Activated CD8-positive, alpha-beta memory T cell treated with anti-CD3 and anti-CD28 coated beads for 36 hours (primary cell): Measurements from ENCODE around the gene PAX8. TPM values are rescaled to one million over a fixed set of nuclear protein-coding genes. Genes with fewer than 3 reads are reported as not detected.

ENCODE experiments used
- CTCF ChIA-PET: fragments of 350-600 bp; sonication (Branson Sonifier 250); formaldehyde crosslinking; loops from one replicate; lab custom pipeline; 2021; ENCODE audit warnings: antibody characterized with exemption; lab: Charles Lee
- POLR2A ChIA-PET: fragments of 350-600 bp; sonication (Branson Sonifier 250); formaldehyde crosslinking; loops from one replicate; lab custom pipeline; 2021; ENCODE audit warnings: antibody characterized with exemption; lab: Charles Lee
- total RNA-seq, 2 experiments: library from RNA; stranded (reverse); gene quantifications; one replicate each; pipeline ENCODE4 v1.2.3, GENCODE V29; 2021

PAX8 gene
- total RNA-seq, 2 experiments from 2014 or later = 2.1 to 2.5 TPM

DNA sequence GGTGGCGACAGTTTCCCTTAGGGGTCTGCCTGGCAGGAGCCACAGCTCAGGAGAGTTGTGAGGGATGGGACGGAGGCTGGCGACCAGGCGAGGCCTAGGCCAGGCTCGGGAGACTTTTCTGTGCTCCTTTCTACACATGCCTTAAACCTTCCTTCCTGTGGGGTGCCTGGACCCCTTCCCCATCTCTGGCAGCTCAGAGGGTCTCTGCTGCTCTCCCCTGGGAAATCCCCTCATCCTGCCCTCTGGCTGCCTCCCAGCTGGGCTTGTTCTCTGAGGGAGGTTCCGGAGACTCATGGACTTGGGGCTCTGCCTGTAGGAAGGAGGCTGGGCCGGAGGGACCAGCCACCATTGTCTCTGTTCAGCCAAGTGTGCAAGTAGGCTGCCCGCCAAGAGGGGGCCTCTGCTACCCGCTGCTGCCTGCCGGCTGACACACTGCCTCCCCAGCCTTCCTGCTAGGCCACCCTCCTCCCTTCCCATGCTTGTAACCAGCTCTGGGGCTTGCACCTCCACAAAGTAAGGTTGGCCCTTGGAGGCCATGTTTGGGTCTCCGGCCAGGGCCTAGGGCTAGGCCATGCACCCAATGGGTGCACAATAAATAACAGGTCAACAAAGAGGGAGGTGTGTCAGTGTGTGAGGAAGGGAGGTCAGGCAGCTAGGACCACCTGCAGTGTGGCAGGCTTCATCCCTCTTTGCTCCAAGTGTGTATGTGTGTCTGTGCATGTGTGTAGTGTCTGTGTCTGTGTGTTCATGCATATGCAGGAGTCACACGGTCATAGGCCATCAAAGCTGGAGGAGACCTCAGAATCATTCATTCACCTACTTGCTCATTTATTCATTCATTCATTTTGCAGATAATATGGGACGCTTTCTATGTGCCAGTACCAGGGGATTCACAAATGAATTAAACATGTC is 76.2 kb downstream of the PAX8 start:
- POLR2A ChIA-PET = interaction anchor here (0.5 kb wide), 1 partner anchor 27 kb away, joined by 3 read pairs; no protein-coding TSS in a partner anchor
- CTCF ChIA-PET = interaction anchor here (0.7 to 7.4 kb wide), 10 partner anchors 10 to 168 kb away, joined by 3 to 80 read pairs (median 5); no protein-coding TSS in a partner anchor

DNA sequence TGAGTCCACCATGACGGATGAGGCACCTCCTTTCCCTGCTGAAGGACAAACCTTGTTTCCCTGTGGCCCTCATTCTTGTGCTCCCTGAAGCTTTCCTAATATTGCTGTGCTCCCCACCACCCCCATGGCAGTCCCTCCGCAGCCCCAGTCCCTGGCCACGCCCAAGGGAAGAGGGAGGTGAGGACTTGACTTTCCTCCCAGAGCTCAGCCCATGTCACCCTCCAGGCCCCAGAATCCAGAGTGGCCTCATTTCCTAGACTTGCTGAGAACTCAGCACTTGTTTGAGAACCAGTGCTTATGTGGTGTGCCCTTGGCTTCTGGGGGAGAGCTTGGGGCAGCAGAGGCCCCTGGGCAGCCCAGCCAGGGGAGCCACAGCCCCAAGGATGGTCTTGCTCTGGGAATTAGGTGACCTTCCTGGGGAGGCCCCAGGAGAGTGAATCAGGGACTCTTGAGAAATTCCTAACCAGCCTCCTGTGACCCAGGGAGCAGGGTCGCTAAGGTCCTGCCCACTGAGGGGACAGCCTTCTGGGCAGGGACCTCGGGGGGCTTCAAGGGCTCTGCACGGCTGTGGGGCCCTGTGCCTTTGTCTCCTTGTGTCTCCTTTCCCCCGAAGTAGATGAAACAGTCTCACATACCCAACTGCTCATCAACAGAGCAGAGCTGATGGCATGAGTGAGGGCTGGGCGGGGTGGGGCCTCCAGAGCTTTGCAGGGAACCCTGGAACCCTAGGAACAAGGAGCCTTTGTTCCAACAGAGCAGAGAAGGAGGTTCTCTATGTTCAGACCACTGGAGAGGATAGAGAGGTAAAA is 77.0 kb downstream of the PAX8 start:
- ChIA-PET POLR2A (interaction anchor here (0.5 kb wide), 1 partner anchor 26 kb away, joined by 3 read pairs; no protein-coding TSS in a partner anchor), CTCF (interaction anchor here (1.1 to 7.4 kb wide), 7 partner anchors 15 to 169 kb away, joined by 3 to 80 read pairs (median 4); no protein-coding TSS in a partner anchor)

DNA sequence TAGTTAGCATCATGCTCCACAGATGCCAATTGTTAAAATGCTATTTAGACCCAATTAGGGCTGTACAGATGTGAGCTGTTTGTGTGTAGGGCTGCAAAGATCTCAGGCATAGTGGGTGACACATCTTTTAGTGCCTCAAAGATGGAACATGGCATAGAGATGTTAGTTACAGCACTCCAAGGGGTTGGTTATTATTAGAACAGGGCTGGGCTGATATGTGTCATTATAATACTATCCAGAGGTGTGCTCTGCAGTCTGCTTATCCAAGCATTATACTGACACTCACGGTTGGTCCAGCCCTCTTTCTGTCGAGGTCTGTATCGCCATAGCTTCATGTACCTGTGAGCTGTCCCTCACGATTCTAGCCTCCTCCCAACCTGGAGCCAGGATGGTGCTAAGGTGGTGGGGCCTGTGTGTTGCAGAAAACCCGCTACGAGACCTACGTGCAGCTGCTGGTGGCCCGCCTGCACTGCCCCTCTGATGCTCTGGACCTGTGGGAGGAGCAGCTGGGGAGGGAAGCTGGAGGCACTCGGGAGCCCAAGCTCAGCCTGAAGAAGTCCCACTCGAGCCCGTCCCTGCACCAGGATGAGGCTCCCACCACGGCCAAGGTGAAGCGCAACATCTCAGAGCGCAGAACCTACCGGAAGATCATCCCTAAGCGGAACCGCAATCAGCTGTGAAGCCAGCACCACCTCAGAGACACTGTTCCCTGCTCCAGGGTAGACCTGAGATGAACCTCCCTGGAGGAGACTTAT is 77.8 kb downstream of the PAX8 start:
- CTCF ChIA-PET = interaction anchor here (1.1 to 7.4 kb wide), 3 partner anchors 65 to 169 kb away, joined by 4 to 80 read pairs (median 4); no protein-coding TSS in a partner anchor
- POLR2A ChIA-PET = no interaction called here

DNA sequence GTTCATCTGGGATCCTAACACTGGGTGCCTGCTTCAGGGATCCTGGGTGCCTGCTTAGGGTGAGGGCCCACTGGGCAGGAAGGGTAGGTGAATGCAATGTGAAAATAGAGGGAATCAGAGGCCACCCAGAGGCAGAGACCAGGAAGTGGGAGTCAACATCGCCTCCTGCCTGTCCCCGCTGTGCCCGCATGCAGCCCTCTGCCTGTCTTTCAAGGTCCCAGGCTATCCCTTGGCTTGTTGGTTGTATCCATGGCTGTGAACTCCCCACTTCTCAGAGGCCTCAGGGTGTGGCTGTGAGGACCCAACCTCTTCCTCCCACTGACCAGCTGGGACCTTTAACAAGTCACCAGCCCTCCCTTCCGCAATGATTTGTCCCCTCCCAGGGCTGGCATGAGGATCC is 78.5 kb downstream of the PAX8 start:
- CTCF ChIA-PET = interaction anchor here (1.1 to 7.4 kb wide), 5 partner anchors 16 to 170 kb away, joined by 4 to 80 read pairs (median 4); no protein-coding TSS in a partner anchor
- POLR2A ChIA-PET = no interaction called here

DNA sequence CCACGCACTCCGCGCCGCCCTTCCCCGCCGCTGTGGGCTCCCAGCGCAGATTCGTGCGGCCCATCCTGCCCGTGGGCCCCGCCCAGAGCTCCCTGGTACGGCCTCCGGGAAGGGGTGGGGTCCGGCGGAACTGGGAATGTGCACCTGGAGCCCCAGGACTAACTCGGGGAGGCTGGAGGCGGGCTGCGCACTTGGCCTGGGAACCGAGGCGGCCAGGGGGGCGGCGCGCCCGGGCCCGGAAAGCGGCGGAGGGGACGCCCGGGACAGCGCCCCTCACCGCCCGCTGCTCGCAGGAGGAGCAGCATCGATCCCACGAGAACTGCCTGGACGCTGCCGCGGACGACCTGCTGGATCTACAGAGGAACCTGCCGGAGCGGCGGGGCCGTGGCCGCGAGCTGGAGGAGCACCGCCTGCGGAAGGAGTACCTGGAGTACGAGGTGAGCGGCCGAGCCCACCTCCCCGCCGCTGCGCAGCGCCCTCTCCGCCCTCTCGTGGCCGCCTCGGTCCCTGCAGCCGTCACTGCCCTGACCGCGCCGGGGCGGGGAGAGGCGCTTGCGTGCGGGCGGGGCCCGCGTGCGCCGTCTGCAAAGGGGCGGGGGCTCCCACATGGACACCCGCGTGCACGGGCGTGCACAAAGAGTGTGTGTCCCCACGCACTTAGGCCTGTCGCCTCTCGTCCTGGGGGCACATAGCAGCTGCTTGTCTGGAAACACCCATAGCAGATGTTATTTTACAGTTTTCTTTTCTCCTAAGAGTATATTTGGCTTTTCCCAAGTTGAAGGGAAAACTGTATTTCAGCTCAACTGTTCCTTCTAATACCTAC is 79.7 kb downstream of the PAX8 start:
- ChIA-PET CTCF (interaction anchor here (0.6 to 7.4 kb wide), 33 partner anchors 8 to 166 kb away, joined by 3 to 80 read pairs (median 4); partner anchors contain the start of gene PSD4), POLR2A (interaction anchor here (0.6 to 2.1 kb wide), 4 partner anchors 19 to 42 kb away, joined by 3 to 16 read pairs (median 5); partner anchors contain the start of gene PSD4)

DNA sequence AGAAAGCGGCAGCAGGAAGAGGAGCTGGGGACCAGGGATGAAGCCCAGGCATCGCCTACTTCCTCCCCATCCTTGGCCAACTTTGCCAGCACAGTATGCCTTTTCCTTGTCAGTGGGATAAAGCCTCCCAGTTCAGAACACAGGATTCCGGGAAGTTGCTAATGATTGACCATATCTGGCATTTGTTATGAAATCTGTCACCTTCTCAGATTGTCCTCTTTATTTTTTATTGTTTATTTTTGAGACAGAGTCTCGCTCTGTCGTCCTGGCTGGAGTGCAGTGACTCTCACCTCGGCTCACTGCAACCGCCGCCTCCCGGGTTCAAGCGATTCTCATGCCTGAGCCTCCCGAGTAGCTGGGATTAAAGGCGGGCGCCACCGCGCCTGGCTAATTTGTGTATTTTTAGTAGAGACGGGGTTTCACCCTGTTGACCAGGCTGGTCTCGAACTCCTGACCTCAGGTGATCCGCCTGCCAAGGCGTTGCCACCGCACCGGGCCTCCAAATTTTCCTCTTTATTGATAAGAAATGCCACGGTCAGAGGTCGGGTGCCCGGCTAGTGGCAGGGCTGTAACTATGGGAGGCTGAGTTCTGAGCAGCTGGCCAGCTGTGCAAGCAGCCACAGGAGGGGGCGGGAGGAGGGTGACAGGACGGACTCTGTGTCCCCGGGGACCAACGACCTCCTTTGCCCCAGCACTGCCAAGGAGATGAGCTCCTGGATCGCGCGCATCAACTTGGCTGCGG is 80.5 kb downstream of the PAX8 start:
- ChIA-PET POLR2A (interaction anchor here (0.6 to 2.1 kb wide), 4 partner anchors 18 to 42 kb away, joined by 3 to 16 read pairs (median 5); partner anchors contain the start of gene PSD4), CTCF (interaction anchor here (0.6 to 7.4 kb wide), 32 partner anchors 11 to 192 kb away, joined by 3 to 80 read pairs (median 4); partner anchors contain the start of gene PSD4)

DNA sequence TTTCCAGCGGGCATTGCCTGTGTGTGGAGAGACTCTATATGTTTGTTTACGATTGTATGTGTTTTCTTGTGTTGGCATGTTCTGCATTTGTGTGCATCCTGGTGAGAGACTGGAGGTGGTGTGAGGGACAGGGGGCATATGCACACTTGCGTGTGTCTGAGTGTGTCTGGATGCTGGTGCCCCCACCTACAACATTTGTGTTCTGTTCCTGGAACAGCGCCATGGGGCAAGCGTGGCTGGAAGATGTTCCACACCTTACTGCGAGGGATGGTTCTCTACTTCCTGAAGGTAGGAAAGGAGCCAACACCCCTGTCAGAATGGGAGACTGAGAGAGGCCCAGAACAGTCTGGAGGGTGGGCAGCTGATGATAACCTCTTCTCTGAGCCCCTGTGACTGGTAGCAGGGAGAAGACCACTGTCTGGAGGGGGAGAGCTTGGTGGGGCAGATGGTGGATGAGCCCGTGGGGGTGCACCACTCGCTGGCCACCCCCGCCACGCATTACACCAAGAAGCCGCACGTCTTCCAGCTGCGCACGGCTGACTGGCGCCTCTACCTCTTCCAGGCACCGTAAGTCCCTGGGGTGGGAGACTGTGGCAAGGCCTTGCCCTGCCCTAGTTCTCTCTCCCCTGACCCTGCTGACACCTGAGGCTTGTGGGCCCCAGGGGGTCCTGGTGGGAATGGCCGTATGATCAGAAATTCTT is 81.2 kb downstream of the PAX8 start:
- CTCF ChIA-PET = interaction anchor here (0.7 to 7.4 kb wide), 5 partner anchors 61 to 193 kb away, joined by 3 to 80 read pairs (median 3); no protein-coding TSS in a partner anchor
- POLR2A ChIA-PET = interaction anchor here (1.2 to 2.1 kb wide), 3 partner anchors 17 to 23 kb away, joined by 3 to 16 read pairs (median 3); partner anchors contain the start of gene PSD4

DNA sequence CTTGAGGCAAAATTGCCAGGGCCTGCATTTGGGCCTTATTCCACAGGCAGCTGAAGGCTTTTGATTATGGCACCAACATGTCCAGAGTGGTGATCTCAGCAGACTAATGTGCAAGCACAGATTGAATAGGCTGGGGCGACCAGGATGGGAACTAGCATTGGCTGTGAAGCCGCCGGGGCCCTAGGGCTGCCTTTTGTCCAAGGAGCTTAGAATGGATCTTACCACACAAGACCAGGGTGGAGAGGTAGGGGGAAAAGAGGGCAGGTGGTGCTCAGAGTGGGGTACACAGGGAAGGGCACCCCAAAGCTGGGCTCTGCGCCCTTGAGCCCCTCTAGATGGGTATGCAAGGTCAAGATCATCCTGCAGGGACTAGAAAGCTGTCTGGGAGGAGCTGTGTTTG is 81.9 kb downstream of the PAX8 start:
- POLR2A ChIA-PET = interaction anchor here (1.2 kb wide), 1 partner anchor 22 kb away, joined by 3 read pairs; no protein-coding TSS in a partner anchor
- CTCF ChIA-PET = interaction anchor here (0.7 to 1.0 kb wide), 3 partner anchors 58 to 193 kb away, joined by 3 to 6 read pairs (median 3); no protein-coding TSS in a partner anchor

DNA sequence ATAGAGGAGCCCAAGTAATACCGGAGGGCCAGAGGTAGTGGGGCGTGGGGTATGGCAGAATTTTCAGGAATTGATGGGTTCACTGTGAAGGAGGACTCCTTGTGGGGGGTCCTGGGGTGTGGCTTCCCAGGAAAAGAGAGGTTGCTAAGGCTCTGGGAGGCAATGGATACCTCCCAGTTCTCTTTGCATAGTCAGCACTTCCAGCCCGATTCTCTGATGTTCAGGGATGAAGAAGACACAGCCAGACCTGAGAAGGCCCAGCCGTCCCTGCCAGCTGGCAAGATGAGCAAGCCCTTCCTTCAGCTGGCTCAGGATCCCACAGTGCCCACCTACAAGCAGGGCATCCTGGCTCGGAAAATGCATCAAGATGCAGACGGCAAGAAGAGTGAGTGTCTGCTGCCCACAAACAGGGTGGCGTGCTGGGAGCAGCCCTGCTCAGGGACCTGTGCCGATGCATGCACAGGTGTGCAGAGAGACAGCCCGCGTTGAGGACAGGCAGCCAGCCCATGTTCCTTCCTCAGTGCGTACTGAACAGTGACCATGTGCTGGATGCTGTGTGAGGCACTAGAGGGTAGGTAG is 82.7 kb downstream of the PAX8 start:
- POLR2A ChIA-PET = no interaction called here
- CTCF ChIA-PET = interaction anchor here (0.9 kb wide), 1 partner anchor 58 kb away, joined by 6 read pairs; no protein-coding TSS in a partner anchor

DNA sequence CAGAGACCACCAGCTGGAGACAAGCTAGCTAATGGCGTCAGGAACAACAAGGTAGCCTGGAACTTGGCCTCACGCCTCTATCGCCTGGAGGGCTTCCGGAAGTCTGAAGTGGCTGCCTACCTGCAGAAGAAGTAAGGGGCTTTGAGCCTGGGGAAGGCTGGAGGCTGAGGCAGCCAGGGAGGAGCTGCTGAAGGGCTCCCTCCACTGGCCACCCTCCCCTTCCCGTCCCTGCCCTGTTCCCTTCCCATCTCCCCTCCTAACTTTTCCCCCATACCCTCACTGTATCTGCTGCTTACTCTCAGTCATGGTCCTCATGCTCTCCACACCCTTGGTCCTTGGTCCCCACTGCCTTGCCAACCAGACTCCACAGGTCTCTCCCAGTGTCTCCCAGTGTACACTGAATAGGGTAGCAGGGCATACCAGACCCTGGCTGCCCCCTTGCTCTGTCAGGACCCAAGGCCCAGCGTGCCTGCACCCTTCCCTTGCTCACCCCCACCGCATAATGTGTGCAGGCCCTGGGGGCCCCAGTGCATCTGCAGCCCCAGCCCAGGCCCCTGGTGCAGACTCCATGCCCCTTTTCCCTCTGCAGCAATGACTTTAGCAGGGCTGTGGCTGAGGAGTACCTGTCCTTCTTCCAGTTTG is 86.1 kb downstream of the PAX8 start:
- ChIA-PET CTCF (interaction anchor here (1.6 to 3.6 kb wide), 2 partner anchors 34 to 56 kb away, joined by 5 to 17 read pairs; no protein-coding TSS in a partner anchor), POLR2A (no interaction called here)

DNA sequence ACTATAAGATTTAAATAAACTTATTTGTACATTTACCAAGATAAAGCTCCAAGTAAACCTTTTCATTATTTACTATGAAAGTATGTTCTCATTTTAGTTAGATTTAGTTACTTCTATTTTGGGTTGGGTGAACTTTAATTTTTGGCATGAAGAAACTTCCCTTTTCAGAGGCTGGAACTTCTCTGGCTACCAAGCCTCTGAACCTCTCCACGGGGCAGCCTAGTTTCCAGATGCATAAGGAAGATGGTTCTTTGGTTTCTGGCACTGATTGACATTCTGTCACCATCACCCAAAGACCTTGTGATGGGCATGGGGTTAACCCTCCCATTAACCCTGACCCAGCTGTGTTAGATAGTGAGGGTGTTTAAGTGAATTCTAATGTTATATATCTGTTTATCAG is 87.8 kb downstream of the PAX8 start:
- ChIA-PET POLR2A (interaction anchor here (0.8 kb wide), 1 partner anchor 10 kb away, joined by 4 read pairs; no protein-coding TSS in a partner anchor), CTCF (interaction anchor here (0.8 to 1.6 kb wide), 3 partner anchors 8 to 53 kb away, joined by 3 to 6 read pairs (median 3); no protein-coding TSS in a partner anchor)

DNA sequence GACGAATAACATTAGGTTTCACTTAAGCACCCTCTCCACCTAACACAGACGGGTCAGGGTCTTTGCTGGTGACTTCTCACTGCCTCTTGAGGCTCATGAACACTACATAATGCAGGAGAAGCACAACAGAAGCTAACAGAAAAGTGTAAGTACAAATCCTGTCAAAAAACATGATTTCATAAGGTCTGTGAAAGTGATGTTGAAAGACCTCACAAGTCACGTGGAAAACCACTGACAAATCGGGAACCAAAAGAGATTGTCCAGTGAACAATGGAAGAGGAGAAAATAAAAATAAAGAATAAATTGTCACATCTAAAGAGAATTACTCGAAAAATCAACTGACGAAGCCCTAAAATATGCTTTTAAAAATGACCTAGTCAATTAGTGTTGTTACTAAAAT is 91.0 kb downstream of the PAX8 start:
- CTCF ChIA-PET = interaction anchor here (0.9 kb wide), 1 partner anchor 16 kb away, joined by 3 read pairs; no protein-coding TSS in a partner anchor
- POLR2A ChIA-PET = no interaction called here

DNA sequence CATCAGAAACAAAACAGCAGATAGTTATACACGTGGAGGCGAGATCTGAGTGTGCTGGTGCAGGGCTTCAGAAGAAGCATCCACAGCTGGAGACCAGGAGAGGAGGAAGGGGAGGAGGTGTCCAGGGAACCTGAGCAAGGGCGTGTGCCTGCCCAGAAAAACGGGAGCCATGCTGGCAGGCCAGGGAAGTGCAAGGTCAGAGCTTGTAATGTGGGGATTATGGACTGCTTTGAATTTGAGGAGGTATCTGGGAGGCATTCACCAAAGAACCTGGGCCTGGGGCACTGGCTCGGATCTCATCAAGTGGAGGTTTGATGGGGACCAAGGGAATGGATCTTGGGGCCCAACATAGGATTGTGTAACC is 92.3 kb downstream of the PAX8 start:
- ChIA-PET CTCF (no interaction called here), POLR2A (no interaction called here)

DNA sequence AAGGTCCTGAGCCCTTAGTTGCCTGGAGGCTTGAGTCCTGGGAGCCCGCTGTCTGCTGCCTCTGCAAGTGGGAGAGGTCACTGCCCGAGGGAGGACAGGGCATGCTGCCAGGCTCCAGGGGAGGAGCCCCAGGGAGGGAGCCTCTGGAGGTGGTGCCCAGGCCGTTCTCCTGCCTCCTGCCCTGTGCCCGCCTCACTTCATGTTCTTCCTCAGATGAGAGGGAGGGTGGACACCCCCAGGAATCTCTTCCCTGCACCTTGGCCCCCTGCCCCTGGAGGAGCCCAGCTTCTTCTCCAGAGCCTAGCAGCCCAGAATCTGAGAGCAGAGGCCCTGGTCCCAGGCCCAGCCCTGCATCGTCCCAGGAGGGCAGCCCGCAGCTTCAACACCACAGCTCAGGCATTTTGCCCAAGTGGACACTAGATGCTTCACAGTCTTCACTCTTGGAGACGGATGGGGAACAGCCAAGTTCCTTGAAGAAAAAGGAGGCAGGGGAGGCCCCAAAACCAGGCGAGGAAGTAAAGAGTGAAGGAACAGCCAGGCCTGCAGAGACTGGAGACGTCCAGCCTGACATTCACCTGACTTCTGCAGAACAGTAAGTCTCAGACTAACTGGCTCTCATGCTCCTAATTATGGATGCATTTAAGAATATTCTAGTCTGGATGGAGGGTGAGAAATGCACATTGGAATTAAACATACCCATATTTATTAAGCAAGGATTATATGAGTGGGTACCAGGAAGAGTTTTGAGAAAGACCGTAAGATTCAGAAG is 92.9 kb downstream of the PAX8 start:
- ChIA-PET CTCF (no interaction called here), POLR2A (no interaction called here)
